ENCODE measurements around the gene GRIA1. TPM values are rescaled to one million over a fixed set of nuclear protein-coding genes. Genes with fewer than 3 reads are reported as not detected.
"Not testable (repeated sequence)": the region's sequence is repeated elsewhere in the genome, so short reads cannot be mapped to it uniquely, and the experiment has no call there.

The GRIA1 gene
- total RNA-seq, 2 donors from 2014 or later = 0.24 to 0.41 TPM

DNA sequence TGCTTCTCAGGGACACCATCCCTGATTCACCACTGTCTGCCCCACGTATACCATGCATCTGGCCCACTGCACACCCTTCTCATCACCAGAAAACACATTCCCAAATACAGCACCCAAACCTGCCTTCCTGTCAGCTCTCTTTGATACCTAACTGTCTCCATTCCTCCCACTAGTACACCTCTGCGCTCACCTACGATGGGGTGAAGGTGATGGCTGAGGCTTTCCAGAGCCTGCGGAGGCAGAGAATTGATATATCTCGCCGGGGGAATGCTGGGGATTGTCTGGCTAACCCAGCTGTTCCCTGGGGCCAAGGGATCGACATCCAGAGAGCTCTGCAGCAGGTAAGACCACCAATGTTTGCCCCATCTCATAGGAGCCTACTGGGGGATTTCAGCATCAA lies 186.4 kb downstream of the GRIA1 start:
- DNase-seq = no peak
- intact Hi-C loops (cut with DNase I) = no loop called here
- ATAC-seq = no peak

DNA sequence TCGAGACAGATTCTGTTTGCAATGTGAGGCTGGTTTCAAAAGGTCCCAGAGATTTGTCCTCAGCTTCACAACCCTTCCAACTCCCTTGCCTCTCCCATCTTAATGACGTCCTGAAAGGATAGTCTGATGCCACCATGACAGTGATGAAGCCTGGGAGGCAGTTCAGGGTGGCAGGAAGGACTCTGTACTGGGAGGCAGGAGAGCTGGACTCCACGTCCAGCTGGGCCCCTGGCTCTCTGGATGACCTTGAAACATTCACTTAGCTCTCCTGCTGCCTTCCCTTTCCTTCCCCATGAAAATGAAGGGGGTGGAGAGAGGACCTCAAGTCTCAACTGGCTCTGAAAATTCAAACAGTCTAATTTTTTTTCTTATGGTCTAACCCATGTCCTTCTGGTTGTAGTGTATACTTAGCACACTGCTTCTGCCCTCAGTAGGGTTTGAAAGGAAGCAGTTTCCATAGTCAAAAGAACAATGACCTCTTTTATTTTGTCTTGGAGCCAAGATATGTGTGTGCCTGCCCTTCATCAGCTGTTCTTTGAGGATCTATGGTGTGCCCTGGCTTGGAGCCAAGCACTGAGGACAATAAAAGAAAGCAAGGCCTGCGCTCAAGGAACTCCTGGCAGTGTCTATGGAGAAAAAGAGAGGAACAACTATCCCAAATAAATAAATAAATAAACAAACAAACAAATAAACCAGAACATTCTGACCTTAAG lies 188.3 kb downstream of the GRIA1 start:
- DNase-seq (no peak), ATAC-seq (no peak)
- intact Hi-C loops (cut with DNase I) = no loop called here

DNA sequence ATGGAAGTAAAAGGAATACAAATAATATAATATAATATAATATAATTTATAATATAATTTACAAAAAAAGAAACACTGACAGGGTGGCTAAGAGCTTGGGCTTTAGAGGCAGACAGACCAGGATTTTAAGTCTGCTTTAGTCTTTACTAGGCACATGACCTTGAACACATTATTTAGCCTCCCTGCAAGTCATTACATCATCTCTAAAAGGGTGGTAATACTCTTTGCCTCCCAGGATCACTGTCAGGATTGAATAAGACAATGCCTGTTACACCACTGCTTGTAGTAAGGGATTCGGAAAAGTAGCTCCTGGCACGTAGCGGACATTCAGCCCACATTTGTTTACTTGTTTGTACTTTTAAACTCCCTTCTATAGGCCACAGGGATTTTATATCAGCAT lies 199.8 kb downstream of the GRIA1 start:
- ATAC-seq (no peak), DNase-seq (no peak)
- intact Hi-C loops (cut with DNase I) = no loop called here

DNA sequence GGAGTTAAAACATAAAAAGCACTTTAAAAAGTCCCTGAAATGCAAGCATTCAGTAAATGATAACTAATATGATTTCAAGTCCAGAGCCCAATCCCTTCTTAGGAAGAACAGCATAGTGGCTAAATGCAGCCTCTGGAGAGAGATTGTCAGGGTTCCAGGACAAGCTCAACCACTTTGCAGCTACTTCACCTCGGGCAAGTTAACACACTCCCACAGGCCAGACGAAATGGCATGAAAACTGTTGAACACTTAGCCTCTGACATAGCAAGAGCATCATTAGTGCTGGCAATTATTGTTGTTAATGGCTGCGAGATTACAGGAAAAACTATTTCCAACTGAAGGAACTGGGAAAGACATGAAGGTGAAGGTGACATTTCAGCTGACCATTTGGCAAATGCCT lies 205.8 kb downstream of the GRIA1 start:
- ATAC-seq (peak in 1 of 2 donors; percentile 68), DNase-seq (no peak)
- intact Hi-C loops (cut with DNase I) = no loop called here

DNA sequence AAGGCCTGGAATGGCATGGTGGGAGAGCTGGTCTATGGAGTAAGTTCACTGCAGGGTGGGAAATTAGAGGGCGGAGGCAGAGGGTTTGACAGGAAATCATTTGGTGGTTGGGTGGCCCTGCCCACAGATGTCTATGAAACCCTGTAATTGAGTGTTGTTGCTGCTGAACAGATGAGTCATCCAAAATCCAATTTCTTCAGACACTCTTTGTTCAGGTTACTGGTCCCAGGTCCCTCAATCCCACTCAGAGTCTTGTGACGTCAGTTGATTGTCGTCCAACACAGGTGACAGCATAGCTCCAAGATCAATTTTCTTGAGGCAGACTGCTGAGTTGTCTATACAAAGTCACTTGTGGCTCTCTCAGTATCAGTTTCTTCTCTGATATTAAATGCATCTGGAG lies 208.6 kb downstream of the GRIA1 start:
- intact Hi-C loops (cut with DNase I) = no loop called here
- DNase-seq (no peak), ATAC-seq (no peak)

DNA sequence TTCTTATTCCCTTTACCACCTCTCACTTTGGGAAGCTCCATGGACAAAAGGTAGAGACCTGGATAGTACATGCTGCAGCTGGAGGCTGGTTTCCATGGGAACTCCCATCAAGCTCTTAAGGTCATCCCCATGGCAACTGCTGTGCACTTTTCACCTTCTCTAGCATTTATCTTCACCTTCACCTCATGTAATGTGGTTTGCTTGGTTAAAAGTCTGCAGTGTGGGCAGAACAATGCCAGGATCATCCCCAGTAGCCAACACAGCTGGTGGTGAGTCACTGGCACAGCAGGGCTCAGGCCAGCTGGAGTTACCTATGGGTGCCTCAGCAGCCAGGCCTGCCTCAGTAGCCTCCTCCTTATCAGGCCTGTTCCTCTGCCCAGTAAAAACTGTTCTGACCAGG lies 210.5 kb downstream of the GRIA1 start:
- intact Hi-C loops (cut with DNase I) = no loop called here
- DNase-seq (no peak), ATAC-seq (no peak)

DNA sequence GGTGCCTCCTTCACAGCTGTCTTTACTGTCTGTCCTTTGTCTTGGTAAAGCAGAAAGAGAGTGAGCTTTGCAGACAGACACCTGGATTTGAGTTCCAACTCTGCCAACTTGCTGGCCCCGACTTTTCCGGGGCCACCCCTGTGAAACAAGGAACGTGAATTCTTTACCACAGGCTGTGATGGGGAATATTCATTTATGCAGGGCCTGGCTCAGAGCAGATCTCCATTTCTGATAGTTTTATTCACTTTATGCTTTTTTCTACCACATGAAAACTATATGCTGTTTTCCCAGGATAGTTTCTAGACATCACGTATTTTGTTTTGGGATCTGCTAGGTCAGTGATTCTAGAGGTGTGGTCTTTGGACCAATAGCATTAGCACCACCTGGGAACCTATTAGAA lies 211.8 kb downstream of the GRIA1 start:
- intact Hi-C loops (cut with DNase I) = no loop called here
- ATAC-seq = no peak
- DNase-seq = no peak

DNA sequence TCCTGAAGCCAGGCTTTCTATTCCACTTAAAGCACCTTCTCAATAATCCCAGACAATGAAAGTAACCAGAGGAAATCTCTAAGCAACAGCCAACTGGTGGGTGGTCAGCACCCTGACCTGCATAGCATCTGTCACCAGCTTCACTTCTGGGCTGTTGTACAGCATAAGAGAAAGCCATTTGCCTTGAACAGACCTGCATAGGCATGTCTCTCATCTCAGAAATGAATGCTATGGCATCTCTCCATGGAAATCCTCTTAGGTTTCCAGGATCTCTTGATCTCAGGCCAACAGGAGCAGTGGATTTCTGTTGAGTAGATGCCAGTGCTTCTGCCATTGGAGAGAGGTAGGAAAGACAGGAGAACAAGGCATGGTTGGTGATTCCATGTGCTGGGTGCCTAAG lies 213.6 kb downstream of the GRIA1 start:
- intact Hi-C loops (cut with DNase I) = no loop called here
- no peak for ATAC-seq
- no peak for DNase-seq

DNA sequence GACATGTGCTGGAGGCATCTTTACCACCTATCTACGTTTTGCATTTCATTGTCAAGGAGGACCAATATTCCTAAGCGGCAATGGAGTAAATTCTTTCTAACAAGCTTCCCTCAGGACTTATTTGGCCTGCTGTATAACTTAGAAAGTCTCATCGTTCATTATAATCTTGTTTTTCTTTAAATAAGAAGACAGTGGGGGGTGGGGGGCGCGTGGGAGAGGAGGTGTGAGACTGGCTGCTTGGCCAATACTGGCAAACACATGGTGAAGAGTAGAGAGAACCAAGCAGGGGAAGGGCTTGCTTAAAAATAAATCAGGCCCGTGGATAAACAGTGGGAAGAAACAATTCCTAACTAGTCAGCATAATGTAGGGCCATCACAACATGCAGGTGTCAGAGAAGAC lies 217.2 kb downstream of the GRIA1 start:
- DNase-seq (no peak), ATAC-seq (no peak)
- intact Hi-C loops (cut with DNase I) = no loop called here

DNA sequence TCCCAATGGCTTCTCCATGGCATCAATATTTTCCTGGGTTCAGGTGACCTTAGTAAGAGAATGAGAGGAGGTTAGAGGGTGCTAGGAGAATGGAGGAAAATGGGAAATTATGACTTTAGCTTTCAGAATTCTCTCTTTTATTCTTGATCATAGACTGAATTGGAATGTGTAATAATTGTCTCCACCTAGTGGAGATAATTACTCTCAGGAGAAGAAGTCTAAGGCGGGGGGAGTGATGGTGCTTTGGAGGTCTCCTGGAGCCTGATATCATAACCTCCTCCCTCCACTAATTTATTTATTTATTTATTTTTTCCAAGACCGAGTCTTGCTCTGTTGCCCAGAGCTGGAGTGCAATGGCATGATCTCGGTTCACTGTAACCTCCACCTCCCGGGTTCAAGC lies 221.3 kb downstream of the GRIA1 start:
- ATAC-seq = no peak
- intact Hi-C loops (cut with DNase I) = loop anchor here (5.0 kb wide), 1 partner anchor 214 kb away; no protein-coding TSS in a partner anchor

DNA sequence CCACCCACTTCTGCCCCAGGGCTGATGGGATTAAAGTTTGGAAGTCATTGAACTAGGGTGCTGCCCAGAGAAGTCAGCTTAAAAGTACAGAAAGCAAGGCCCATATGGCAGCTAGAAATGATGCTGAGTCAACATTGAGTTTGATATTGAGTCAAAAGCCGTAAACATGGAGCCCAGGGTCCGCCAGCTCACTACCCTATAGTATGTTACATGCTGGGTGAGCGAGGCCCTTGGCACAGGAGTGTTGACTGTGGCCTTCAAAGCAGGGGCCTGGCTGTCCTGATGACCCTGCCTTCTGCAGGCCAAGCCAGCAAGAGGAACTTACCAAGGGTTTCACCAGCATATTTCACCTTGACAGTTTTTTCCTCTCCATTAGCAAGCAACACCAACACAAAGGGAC lies 222.5 kb downstream of the GRIA1 start:
- intact Hi-C loops (cut with DNase I) = loop anchor here (5.0 kb wide), 1 partner anchor 216 kb away; no protein-coding TSS in a partner anchor
- DNase-seq (no peak), ATAC-seq (no peak)

More for the DNA sequence above, 221.3 kb downstream of the GRIA1 start:
- no peak for DNase-seq

DNA sequence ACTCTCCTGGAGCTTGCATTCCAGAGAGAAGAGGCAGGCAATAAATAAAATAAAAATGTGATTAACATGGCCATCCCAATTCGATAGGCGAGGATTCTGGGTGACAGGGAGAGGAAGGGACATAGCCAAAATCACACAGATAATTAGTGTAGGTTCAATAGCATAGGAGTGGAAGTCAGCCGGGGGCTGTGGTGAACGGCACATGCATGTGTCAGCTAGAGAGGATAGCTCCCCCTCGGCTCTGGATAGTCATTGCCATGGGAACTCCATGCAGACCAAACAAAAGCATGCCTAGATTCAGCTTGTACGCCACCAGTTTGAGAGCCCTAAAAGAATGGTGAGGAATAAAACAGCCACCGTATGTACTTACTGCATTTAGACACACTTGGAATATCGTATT lies 223.5 kb downstream of the GRIA1 start:
- intact Hi-C loops (cut with DNase I) = loop anchor here (5.0 kb wide), 1 partner anchor 217 kb away; no protein-coding TSS in a partner anchor
- no peak for DNase-seq
- no peak for ATAC-seq

DNA sequence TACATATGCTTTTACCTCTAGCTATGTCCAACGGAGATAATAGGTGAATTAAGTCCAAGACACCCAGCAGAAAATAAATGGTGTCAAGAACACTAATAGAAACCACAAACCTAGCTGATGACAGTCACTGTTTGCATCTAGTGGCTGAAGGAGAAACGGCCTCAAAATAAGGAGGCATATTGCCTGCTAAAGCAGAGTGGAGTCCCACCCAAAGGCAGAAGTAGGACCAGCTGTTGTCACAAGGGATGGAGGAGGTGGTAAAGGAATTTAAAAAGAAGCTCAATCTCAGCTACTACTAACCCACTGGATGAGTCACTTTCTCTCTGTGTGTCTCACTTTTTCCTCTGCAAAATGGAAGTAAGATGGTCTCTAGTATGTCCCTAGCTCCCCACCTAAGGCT lies 224.3 kb downstream of the GRIA1 start:
- ATAC-seq (no peak), DNase-seq (no peak)
- intact Hi-C loops (cut with DNase I) = loop anchor here (5.0 kb wide), 1 partner anchor 217 kb away; no protein-coding TSS in a partner anchor

DNA sequence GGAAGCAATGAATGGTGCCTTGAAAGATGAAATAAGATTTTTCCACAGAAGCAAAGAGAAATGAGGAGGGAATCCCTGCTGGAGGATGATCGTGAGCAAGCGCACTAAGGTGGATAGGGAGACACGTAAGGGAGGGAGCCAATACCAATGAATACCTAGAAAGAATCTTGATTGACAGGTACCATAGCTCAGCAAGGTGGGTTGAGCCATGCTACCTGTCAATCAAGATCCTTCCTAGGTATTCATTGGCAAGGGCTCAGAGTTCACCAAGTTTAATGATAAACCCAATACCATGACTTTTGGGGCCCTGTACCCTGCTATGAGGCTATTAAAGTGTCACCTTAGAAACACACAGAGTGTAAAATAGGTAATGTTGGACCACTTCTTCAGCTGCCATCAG lies 226.8 kb downstream of the GRIA1 start:
- ATAC-seq = no peak
- intact Hi-C loops (cut with DNase I) = no loop called here
- DNase-seq = no peak

DNA sequence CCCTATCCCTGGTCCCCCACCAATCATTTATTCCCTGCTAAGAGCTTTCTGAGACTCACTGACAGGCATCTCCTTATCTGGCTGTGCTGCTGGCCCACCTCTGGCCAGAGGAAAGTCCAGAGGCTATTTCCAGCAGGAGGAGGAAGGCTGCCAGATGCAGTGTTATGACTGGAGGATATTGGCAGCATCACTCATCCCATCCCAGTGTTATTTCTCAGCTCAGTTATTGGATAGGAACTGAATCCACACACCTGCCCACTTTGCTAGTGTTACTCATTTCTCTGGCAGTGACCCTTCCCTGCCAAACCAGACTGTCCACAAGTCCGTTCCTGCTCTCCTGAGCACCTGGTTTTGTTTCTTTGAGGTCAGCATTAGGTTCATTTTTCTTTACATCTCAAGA lies 228.2 kb downstream of the GRIA1 start:
- intact Hi-C loops (cut with DNase I) = no loop called here
- DNase-seq = peak; percentile 23
- peak; percentile 58 to 89 for ATAC-seq

DNA sequence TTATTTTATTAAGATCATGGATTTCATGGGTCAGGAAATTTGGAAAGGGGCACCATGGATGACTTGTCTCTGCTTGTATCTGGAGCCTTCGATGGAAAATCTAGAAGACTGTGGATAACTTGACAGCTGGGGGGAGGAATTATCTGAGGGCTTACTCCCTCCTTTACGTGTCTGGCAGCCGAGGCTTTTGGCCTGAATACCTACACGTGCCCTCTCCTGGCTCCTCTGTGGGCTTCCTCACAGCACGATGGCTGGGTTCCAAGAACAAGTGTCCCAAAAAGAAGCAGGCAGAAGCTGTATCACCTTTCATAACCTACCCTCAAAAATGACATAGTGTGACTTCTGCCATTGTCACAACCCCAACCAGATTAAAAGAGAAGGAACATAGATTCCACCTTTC lies 228.9 kb downstream of the GRIA1 start:
- DNase-seq (peak; percentile 21), ATAC-seq (peak in 1 of 2 donors; percentile 57)
- intact Hi-C loops (cut with DNase I) = no loop called here

DNA sequence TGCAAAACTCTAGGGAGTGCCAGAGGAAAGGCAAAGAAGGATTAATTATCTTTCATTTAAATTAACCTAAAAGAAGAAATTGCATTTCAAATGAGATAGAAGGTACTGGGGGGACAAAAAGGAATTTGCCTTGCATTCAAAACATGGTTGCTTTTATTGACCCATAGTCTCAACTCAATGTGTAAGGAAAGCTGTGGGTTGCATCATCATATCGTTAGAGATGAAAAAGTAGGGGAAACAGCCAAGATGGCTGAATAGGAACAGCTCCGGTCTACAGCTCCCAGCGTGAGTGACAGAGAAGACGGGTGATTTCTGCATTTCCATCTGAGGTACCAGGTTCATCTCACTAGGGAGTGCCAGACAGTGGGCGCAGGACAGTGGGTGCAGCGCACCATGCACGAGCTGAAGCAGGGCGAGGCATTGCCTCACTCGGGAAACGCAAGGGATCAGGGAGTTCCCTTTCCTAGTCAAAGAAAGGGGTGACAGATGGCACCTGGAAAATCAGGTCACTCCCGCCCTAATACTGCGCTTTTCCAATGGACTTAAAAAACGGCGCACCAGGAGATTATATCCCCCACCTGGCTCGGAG lies 232.6 kb downstream of the GRIA1 start:
- ATAC-seq; DNase-seq; intact Hi-C loops (cut with DNase I): not testable (repeated sequence)

DNA sequence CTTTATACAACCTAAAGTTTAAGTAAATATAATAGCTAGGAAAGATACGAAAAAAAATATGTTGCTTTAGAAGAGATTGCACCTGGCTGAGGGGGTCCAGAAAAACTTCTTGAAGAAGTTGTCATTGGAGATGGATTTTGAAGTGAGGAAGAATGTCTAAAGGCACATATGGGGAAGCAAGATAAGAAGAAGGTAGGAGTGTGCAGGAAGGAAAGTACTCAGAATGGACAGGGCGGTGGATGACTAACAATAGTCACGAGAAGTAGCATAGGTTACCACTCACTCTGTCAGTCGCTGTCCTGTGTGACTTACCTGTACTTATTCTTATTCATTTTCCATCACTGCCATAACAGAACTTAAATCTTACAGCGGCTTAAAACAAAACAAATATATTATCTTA lies 251.6 kb downstream of the GRIA1 start:
- ATAC-seq = no peak
- DNase-seq = no peak
- intact Hi-C loops (cut with DNase I) = no loop called here

DNA sequence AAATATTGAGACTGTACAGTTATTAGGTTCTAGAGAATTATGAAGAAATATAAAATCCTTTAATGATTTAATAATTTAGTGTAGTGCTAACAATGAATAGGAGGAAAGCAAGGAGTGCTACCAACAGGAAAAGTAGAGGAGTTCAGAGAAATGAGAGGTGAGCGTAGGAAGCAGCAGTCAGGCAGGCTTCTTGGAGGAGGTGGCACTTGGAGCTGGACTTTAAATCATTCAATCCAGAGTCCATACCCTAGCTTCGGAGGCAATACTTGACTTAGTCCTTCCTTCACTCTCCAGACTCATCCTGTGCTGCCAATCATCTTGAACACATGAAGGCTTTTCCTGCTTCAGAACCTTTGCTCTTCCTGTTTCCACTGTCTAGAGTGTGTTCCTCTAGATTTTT lies 254.3 kb downstream of the GRIA1 start:
- no peak for ATAC-seq
- intact Hi-C loops (cut with DNase I) = no loop called here
- no peak for DNase-seq

DNA sequence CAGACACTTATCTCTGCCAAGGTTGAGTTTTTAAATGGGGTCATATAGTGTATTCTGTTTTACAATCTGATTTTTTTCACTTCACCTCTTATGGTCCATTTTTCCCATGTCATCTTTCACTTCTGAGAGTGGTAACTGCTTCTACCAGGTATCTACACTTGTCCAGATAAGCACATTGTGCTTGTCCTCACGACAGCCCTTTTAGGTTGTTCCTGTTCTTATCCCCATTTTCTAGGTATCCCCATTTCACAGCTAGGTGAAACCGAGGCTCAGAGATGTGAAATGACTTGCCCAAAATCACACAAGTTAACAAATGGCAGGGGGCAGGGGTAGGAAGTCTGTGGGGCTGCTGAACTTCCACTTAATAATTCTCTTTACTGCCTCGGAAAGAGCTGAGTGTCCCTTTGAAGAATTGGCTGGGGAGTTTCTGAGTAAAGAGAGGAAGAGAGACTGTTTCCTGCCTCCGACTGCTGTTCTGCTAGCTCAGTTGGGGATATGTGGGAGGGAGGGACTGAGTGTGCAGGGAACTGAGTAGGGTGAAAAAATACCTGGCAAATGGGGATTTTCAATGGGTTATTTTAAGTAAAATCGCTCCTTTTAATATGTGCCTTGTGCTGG lies 255.4 kb downstream of the GRIA1 start:
- DNase-seq (no peak), ATAC-seq (no peak)
- intact Hi-C loops (cut with DNase I) = no loop called here

DNA sequence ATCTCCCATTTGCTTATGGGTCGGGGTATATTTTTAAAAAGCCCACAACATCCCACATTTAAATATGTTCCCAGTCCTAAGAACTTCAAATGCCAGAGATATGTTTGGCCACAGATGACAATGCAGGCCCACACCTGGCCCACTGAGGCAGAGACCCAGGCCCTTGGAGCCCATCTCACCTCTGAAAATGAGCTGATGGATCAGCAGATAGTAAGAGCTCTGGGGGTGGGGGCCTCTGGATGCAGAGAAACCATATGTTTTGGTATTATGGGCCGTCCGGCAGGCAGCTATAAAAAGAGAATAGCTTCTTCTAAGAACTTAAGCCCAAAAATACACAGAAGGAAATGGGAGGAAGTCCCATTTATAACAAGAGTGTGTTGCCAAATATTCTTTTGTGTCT lies 256.0 kb downstream of the GRIA1 start:
- ATAC-seq (no peak), DNase-seq (no peak)
- intact Hi-C loops (cut with DNase I) = no loop called here
